GM12874 (cell line): ENCODE results near the gene NPY.

Experiments used
- CTCF ChIP-seq: IDR thresholded peaks from 2 replicates; pipeline ENCODE4 v1.5.1; 2011; ENCODE audit warnings: low read depth, mild to moderate bottlenecking, control low read depth, low read length, moderate library complexity; ENCODE audit not compliant: insufficient read depth

The NPY gene

GRCh38 chr7:24328894-24329293 is 44.9 kb downstream of the NPY start:
- TF ChIP-seq CTCF, result no peak

DNA sequence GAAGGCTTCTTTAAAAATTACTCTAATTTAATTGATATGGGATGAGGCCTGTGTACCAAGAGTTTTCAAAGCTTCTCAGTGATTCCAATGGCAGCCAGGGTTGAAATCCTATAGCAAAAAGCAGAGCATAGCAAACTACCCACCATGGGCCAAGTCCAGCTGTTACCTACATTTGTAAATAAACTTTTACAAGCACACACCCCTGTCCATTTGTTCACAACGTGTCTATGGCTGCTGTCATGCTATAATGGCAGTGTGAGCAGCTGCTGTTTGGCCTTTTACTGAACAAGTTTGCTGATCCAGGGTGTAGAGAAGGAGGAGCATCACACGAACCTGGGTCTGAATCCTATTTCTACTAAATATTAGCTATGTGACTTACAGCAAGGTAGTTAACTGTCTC is 50.0 kb downstream of the NPY start:
- TF ChIP-seq CTCF, result no peak

DNA sequence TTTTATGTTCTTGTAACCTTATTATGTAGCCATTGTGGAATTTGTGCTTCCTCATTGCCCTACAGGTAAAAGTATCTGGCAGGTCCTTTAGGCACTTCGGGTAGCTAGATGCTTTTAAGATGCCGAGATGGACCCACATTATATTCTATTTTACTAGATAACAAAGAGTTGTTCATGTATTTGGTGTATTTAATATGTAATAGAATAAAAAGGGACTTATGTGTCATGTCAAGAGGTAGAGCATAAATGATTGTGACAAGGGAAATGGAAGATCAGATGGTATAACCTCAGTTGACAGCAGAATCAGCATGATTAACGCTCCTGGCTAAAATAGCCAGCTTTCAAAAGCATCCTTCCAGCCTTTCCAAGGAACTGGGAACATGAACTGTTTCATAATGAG is 50.6 kb downstream of the NPY start:
- no peak for TF ChIP-seq CTCF

DNA sequence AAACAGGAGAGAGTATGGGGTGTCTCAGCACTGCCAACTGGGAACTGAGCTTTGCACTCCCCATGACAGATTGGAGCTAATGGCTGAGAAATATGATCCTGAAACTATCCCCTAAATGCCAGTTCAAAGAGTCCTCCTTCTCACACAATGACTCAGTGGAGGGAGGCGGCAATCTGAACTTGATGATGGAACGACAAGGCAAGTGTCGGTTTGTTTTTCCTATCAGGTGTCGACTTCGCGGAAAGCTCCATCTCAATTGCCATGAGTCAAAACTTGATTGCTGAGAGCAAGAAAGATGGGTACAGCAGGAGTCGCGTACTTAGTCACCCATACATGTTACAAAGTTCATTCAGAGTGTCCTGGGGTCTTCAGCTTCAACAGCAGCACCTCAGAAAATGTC is 52.5 kb downstream of the NPY start:
- no peak for TF ChIP-seq CTCF

DNA sequence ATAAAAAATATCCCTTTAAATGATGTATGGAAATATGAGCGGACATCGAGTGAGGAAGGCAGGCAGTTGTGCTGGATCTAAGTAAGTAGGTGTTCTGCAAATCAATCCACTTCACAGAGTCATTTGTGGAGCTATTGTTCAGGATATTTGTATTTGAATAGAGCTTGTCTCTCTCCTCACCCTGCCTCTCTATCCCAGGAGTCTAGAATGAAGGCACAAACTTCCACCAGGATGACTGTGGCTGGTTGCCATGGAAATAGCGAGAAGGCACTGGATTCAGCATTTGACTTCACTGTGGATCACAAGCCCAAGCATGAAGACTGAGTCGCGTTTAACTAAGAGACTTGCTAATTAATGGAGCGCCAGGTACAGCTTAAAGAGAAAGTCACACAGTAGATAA is 53.2 kb downstream of the NPY start:
- no peak for TF ChIP-seq CTCF

DNA sequence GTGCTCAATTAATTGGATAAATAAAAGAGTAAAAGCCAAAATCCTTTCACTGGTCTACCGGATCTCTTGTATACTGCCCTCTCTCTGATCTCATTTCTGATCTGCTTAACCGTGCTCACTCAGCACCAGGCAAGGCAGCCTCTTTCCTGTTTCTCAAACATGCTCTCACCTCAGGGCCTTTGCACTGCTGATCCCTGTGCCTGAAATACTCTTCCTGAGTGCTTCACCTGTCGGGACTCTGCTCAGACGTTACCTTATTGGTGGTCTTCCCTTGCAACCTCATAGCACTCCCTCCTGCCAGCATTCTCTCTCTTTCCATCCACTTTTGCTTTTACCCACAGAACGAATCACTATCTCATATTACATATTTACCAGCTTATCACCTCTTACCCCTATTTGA is 55.6 kb downstream of the NPY start:
- TF ChIP-seq CTCF, result no peak

DNA sequence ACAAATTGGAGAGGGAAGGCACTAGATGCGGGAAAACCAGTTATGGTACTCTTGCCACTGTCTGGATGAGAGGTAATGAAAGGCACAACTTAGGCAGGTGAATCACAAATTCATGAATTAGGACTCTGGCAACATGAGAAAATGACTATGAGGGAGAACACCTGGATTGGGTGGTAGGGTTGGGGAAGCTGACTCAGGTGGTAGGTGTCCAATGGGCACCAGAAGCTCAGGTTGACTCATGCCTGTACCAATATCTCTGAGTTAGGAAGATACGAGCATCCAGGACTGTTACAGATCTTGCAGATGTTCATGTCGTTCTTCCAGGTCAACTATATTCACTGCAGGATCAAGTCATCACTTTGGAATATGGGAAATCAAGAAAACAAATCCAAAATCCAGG is 56.7 kb downstream of the NPY start:
- no peak for TF ChIP-seq CTCF
